8988T (cell line): ENCODE measurements around the gene SLC6A18.

Experiments used
- DNase-seq: peaks from one replicate; pipeline ENCODE4 v3.0.0; 2011

Gene SLC6A18

DNA sequence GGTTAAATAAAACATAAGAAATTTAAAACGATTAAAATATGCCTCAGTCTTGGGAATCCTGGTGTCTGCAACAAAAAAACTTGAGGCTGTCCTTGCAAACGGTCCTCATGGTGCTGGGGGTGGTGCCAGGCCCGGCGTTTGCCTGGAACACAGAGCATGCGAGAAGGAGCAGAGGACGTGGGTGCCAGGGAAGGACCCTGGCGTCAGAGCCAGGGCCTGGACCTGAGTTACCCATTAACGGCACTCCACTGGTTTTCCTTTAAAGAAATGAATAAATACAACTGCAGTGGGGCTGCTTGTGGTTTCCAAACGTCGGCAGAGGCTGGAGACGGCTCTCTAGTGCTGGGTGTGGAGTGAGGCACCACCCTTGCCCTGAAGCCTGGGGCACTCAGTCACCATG is at the start of gene SLC6A18:
Gene SLC6A18, plus strand, starts transcription at position 301 of the 400 bp plus-strand sequence. Its CDS starts 97 bp downstream, at position 398.
- DNase-seq, result no peak

DNA sequence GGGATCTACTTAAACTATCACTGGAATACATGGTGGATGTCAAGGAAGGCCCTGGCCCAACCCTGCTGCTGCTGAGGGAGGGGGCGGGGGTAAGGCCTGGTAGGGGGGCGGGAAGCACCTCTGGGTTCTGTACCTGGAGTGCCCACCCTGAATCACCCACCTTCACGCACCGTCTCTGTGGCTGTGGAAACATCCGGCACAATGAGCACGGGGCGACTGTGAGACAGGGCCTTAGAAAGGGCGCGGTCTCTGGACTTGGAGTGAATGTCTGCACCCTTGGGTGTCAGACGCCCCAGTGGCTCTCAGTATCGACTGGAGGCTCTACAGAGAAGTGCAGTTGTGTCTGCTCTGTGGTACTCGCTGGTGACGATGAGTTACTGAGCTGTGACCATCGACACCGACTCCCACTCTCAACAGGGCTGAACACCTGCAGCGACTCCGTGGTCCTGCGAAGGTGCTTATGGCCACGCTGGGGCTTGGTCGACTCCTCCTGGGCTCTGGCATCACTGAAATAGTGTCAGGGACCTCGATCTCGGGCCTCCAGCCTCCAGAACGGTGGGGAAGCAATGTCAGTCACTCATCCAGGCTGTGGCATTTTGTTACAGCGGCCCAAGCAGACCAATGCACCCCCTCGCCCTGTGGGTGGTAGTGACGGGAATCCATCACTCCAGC is 49.2 kb upstream of the SLC6A18 start:
- DNase-seq, result no peak

GRCh38 chr5:1176473-1177391 is 48.4 kb upstream of the SLC6A18 start:
- DNase-seq, result no peak

- DNase-seq, result no peak
These were observed 47.2 kb upstream of the SLC6A18 start for GRCh38 chr5:1177826-1178528.

DNA sequence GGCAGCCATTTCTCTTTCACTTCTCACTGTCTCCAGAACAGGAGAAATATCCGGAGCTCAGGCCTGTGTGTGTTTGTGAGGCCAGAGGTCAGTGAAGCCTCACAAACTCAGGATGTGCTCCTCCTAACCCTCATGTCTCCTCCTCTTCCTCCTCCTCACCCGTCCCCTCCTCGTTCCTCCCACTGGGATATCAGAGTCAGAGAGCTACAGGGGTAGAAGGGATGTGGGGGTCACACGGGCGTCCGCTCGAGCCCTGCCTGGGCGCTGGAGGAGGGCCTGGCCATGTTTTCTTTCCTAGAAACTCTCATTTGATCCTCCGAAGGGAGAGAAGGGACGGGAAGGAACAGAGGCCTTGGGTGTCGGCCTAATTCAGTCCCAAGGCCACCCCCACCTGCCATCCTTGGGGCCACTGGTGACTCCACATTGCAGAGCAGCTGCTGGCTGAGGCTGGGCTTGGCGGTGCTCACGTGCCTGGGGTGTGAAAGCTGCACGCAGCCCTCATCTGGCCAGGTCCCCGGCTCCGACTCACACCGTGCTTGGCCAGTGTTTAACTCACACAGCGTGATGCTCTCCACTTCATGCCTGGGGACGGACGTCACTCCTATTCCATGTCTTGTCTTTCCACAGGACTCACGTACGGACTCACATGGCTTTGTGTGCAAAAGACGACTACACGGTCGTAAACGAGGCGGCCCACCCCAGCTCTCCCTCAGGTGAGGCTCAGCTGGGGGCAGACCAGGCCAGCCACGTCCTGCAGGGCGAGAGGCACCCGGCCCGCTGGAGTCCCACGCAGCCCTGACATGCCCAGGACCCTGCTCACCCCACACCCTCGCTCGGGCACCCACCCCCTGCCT is 46.4 kb upstream of the SLC6A18 start:
- DNase-seq, result no peak

DNA sequence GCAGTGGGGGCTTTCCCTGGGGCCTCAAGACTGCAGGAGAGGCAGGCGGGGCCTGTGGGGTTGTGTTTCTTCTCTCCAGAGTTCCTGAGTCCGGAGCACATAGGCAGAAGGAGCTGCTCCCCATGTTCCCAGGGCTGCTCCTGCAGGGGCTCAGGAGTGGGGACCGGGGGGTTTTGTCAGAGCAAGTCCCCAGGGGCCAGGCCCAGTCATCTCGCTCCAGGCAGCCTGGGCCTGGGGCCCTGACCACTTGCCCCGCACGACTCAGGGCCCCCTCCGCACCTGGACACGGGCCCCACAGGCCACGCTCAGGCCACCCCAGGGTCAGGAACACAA is 45.8 kb upstream of the SLC6A18 start:
- DNase-seq, result no peak

DNA sequence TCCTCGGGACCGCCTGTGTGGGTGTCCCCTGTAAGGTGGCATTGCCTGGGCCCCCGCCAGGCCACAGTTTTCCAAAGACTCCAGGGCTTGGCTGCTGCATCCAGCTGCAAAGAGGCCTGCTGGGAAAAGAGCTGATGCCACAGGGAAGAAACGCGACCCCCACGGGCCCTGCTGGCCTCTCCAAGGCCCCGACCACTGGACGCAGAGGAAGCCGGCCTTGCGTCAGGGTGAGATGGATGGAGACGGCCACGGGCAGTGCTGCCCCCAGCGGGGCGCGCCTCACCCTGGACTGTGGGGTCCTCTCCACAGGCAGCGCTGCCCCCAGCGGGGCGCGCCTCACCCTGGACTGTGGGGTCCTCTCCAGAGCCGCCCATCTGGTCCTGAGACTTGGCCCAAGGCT is 45.1 kb upstream of the SLC6A18 start:
- no peak for DNase-seq

- DNase-seq, result no peak
These were observed 44.3 kb upstream of the SLC6A18 start for GRCh38 chr5:1180841-1181271.

- DNase-seq, result no peak
These were observed 43.5 kb upstream of the SLC6A18 start for GRCh38 chr5:1181451-1182359.

DNA sequence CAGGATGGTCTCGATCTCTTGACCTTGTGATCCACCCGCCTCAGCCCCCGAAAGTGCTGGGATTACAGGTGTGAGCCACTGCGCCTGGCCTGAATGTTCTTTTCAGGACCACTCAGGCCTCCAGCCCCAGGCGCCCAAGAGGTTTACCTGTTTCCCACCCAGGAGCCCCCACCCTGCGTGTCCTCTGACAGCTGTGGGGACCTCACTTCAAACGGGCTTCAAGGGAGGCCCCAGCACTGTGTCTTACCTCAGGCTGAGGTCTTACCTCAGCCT is 42.9 kb upstream of the SLC6A18 start:
- no peak for DNase-seq

- no peak for DNase-seq
These were observed 42.4 kb upstream of the SLC6A18 start for GRCh38 chr5:1182633-1183423.

- DNase-seq, result no peak
These were observed 41.6 kb upstream of the SLC6A18 start for GRCh38 chr5:1183424-1184162.

- DNase-seq, result no peak
These were observed 41.1 kb upstream of the SLC6A18 start for GRCh38 chr5:1184163-1184470.

GRCh38 chr5:1184481-1184880 is 40.7 kb upstream of the SLC6A18 start:
- no peak for DNase-seq

- DNase-seq, result no peak
These were observed 40.0 kb upstream of the SLC6A18 start for GRCh38 chr5:1185038-1185627.

DNA sequence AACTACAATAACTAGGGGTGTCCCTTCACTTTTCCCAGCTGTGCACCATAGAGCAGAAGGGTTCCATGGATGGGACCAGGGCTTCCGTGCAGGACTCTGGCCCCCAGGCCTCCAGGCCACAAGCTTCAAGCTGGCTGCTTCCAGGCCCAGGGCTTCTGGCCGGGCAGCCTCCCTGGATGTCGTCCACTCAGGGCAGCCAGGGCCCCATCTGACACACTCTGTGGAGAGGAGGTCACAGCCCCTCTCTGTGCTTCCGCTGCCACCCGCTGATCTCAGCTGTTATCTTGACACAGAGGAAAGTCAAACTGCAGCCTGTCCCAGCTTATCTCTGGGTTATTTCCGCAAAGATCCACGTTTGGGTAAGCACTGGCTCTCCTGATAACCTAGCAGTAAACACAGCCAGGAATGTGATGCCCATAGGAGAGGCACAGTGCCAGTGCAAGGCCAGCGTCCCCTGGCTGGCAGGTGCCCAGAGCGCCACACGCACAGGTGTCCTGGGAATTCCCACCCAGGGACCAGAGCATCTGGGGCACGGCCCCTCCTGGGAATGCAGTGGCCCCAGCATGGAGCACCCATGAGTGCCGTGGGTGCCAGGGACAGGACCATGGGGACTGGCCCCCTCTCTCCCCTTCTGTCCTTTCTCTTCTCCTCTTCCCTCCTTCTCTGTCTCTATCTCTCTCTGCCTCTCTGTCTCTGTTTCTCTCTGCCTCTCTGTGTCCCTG is 39.4 kb upstream of the SLC6A18 start:
- no peak for DNase-seq

GRCh38 chr5:1186351-1187233 is 38.6 kb upstream of the SLC6A18 start:
- no peak for DNase-seq

GRCh38 chr5:1187234-1187949 is 37.8 kb upstream of the SLC6A18 start:
- DNase-seq, result no peak
